Breast epithelium (tissue), 3 donors: ENCODE results near the gene FOXN3.

ENCODE experiments used
- POLR2A ChIP-seq: fragments of 450-650 bp; IDR thresholded peaks from one replicate; pipeline ENCODE4 v1.6.1; 2016; ENCODE audit warnings: antibody characterized with exemption, mild to moderate bottlenecking, moderate library complexity
- TF ChIP-seq, protein P1 (sequence below), 3 donors: fragments of 450-650 bp; IDR thresholded peaks; one replicate each; pipeline ENCODE4 v1.5.1; 2016 to 2017; ENCODE audit warnings: antibody characterized with exemption in 3 of 3, mild to moderate bottlenecking in 3 of 3, moderate library complexity in 3 of 3

DNA sequence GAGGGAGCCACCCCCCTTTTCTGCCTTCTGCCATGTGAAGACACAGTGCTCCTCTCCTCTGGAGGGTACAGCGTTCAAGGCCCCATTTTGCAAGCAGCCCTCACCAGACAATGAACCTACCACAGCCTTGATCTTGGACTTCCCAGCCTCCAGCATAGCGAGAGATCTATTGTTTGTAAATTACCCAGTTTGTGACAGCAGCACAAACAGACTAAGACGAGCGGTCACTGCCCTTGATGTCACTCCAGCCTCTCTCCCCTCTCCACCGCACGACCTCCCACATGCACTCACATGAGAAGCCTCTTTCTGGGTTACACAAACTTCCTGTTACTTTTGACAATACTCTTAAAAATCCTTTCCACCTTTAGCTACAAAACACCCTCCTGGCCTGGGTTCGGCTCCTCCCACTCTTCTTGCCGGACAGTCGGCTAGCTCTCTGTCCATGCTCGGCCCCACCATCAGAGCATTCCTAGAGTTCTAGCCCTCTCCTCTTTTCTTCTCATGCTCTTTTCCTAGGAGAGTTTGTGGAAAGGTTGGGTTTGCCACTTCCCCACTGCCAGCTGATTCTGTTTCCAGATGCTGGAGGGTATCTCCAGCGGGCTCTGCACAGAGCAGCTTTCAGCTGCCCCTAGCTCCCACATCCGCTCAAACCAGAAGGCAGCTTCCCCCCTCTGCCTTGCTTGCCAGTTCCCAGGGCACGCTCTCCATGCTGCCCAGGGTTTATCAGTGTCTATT is 124.3 kb downstream of the FOXN3 start:
- TF ChIP-seq, protein P1, sequence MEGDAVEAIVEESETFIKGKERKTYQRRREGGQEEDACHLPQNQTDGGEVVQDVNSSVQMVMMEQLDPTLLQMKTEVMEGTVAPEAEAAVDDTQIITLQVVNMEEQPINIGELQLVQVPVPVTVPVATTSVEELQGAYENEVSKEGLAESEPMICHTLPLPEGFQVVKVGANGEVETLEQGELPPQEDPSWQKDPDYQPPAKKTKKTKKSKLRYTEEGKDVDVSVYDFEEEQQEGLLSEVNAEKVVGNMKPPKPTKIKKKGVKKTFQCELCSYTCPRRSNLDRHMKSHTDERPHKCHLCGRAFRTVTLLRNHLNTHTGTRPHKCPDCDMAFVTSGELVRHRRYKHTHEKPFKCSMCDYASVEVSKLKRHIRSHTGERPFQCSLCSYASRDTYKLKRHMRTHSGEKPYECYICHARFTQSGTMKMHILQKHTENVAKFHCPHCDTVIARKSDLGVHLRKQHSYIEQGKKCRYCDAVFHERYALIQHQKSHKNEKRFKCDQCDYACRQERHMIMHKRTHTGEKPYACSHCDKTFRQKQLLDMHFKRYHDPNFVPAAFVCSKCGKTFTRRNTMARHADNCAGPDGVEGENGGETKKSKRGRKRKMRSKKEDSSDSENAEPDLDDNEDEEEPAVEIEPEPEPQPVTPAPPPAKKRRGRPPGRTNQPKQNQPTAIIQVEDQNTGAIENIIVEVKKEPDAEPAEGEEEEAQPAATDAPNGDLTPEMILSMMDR (IDR thresholded peaks at IDR 0.05): no peak
- TF ChIP-seq POLR2A: no peak
